Mesenchymal stem cell (in vitro differentiated cells and primary cell): ENCODE measurements around the gene MPP4.

ENCODE experiments used
- DNase-seq: peaks from one replicate; pipeline ENCODE4 v3.0.0-alpha.2; 2013
- H2AFZ ChIP-seq: one replicate; pipeline ENCODE4 v1.6.1; 2013; ENCODE audit warnings: low read depth, mild to moderate bottlenecking, control low read depth, inconsistent platforms, low read length, moderate library complexity
- H2AK5ac ChIP-seq: 2 replicates; pipeline ENCODE4 v1.6.1; 2013; ENCODE audit warnings: low read length, moderate library complexity, mild to moderate bottlenecking, inconsistent platforms; ENCODE audit not compliant: severe bottlenecking
- H2BK120ac ChIP-seq: one replicate; pipeline ENCODE4 v1.6.1; 2013; ENCODE audit warnings: low read depth, mild to moderate bottlenecking, inconsistent platforms, low read length, moderate library complexity
- H2BK12ac ChIP-seq, 2 experiments: one replicate each; pipeline ENCODE4 v1.6.1; 2013; ENCODE audit warnings: inconsistent platforms in 2 of 2, low read length in 2 of 2, mild to moderate bottlenecking in 2 of 2, moderate library complexity in 2 of 2, control low read depth in 1 of 2
- H2BK15ac ChIP-seq: one replicate; pipeline ENCODE4 v1.6.1; 2013; ENCODE audit warnings: mild to moderate bottlenecking, low read depth, inconsistent platforms; ENCODE audit not compliant: poor library complexity, severe bottlenecking
- H2BK5ac ChIP-seq: 2 replicates; pipeline ENCODE4 v1.6.1; 2013; ENCODE audit warnings: low read depth, mild to moderate bottlenecking, low read length, control low read depth, inconsistent platforms; ENCODE audit not compliant: poor library complexity, severe bottlenecking
- H3K14ac ChIP-seq, 2 experiments: one replicate each; pipeline ENCODE4 v1.6.1; 2013; ENCODE audit warnings: inconsistent platforms in 2 of 2, low read length in 2 of 2, control low read depth in 1 of 2, mild to moderate bottlenecking in 1 of 2, moderate library complexity in 1 of 2
- H3K18ac ChIP-seq, 2 experiments: one replicate each; pipeline ENCODE4 v1.6.1; 2013; ENCODE audit warnings: inconsistent platforms in 2 of 2, low read length in 2 of 2, control low read depth in 1 of 2, low read depth in 1 of 2, mild to moderate bottlenecking in 1 of 2
- H3K23ac ChIP-seq, 2 experiments: one replicate each; pipeline ENCODE4 v1.6.1; 2013; ENCODE audit warnings: inconsistent platforms in 2 of 2, low read length in 2 of 2, mild to moderate bottlenecking in 2 of 2, moderate library complexity in 2 of 2, control low read depth in 1 of 2
- H3K27ac ChIP-seq: 2 replicates; pipeline ENCODE4 v1.5.1; 2013; ENCODE audit warnings: mild to moderate bottlenecking, moderate library complexity, low read length, control low read depth, inconsistent platforms; ENCODE audit not compliant: poor library complexity, severe bottlenecking
- H3K27me3 ChIP-seq, 2 experiments: 2 replicates each; pipeline versions ENCODE4 v1.6.1 to v1.7.0; 2013; ENCODE audit warnings: low read length in 2 of 2, mild to moderate bottlenecking in 2 of 2, moderate library complexity in 2 of 2, control low read depth in 1 of 2, inconsistent platforms in 1 of 2; ENCODE audit not compliant: control insufficient read depth in 1 of 2, insufficient read depth in 1 of 2
- H3K36me3 ChIP-seq, 2 experiments: 2 replicates each; pipeline versions ENCODE4 v1.6.1 to v1.7.0; 2013; ENCODE audit warnings: low read length in 2 of 2, control low read depth in 1 of 2, inconsistent platforms in 1 of 2, low read depth in 1 of 2, mild to moderate bottlenecking in 1 of 2; ENCODE audit not compliant: insufficient read depth in 2 of 2, control insufficient read depth in 1 of 2
- H3K4ac ChIP-seq, 2 experiments: one replicate each; pipeline ENCODE4 v1.6.1; 2013; ENCODE audit warnings: inconsistent platforms in 2 of 2, low read length in 2 of 2, mild to moderate bottlenecking in 2 of 2, moderate library complexity in 2 of 2, control low read depth in 1 of 2, low read depth in 1 of 2
- H3K4me1 ChIP-seq: 2 replicates; pipeline ENCODE4 v1.6.1; 2013; ENCODE audit warnings: low read depth, low read length, control low read depth; ENCODE audit not compliant: control insufficient read depth, insufficient read depth
- H3K4me2 ChIP-seq: 2 replicates; pipeline ENCODE4 v1.6.1; 2013; ENCODE audit warnings: low read length, mild to moderate bottlenecking, inconsistent platforms; ENCODE audit not compliant: poor library complexity, severe bottlenecking
- H3K4me3 ChIP-seq, 2 experiments: 2 replicates each; pipeline versions ENCODE4 v1.5.1 to v1.7.0; 2013; ENCODE audit warnings: low read length in 2 of 2, mild to moderate bottlenecking in 2 of 2, control low read depth in 1 of 2, low read depth in 1 of 2; ENCODE audit not compliant: insufficient read depth in 1 of 2
- H3K79me1 ChIP-seq: replicated peaks from 2 replicates; pipeline ENCODE4 v1.6.1; 2013; ENCODE audit warnings: mild to moderate bottlenecking, control low read depth, low read length, inconsistent platforms; ENCODE audit not compliant: poor library complexity, severe bottlenecking
- H3K9ac ChIP-seq: 2 replicates; pipeline ENCODE4 v1.7.0; 2013; ENCODE audit warnings: mild to moderate bottlenecking, low read length, moderate library complexity
- H3K9me3 ChIP-seq: 2 replicates; pipeline ENCODE4 v1.7.0; 2013; ENCODE audit warnings: mild to moderate bottlenecking, low read length; ENCODE audit not compliant: control insufficient read depth
- H4K8ac ChIP-seq: one replicate; pipeline ENCODE4 v1.6.1; 2013; ENCODE audit warnings: inconsistent platforms, mild to moderate bottlenecking, low read length, moderate library complexity
- H4K91ac ChIP-seq: one replicate; pipeline ENCODE4 v1.6.1; 2013; ENCODE audit warnings: mild to moderate bottlenecking, low read length, inconsistent platforms
- WGBS: methylation state at CpG from one replicate; pipeline ENCODE4 v1.1.7; 2013; ENCODE audit warnings: mixed read lengths; 5-methylcytosine and 5-hydroxymethylcytosine counted together

The MPP4 gene

DNA sequence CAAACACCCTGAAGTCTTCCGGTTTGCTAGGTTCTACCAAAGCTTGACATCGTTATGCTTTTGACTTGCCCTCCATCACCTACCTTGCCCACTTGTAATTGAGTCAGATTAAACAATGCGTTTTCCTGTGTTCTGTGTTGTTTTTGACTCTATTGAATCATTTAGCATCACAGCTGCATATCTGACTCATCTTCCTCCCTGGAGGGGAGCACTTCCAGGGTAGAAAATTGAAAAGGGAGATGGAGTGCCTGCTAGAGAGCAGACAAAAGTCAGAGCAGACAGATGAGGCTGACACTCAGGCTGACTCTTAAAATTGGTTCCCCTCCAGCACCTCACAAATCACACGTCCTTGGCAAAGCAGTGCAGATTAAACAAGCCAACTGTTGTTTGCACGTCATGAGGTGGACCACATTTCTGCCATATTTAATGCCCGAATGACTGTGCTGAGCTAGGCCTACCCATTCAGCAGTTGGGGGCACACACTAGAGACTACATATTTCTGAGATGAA, 2.2 kb downstream of the MPP4 start:
- no peaks in the 10 kb centered on the region for H3K9me3 ChIP-seq
- no peak overlapping the region for H2AFZ ChIP-seq
- DNase-seq: peak; percentile 67
- H4K91ac ChIP-seq: no peak overlapping the region
- H3K9ac ChIP-seq: peak overlapping the region; percentile 77
- H3K79me1 ChIP-seq: peaks cover 8% of the 10 kb centered on the region
- H3K4ac ChIP-seq: no peak overlapping the region
- no peaks in the 10 kb centered on the region for H3K27me3 ChIP-seq
- no peak overlapping the region for H2BK120ac ChIP-seq
- 3% methylated on average over 5 of the region's 6 CpGs for WGBS
- H3K18ac ChIP-seq: peak overlapping the region in 1 of 2 experiments; percentile 80
- H3K27ac ChIP-seq: peak overlapping the region; percentile 95
- no peak overlapping the region for H2BK15ac ChIP-seq
- peak overlapping the region; percentile 83 for H2AK5ac ChIP-seq
- peak overlapping the region in 1 of 2 experiments; percentile 18 for H2BK12ac ChIP-seq
- no peak overlapping the region for H3K23ac ChIP-seq
- H3K4me2 ChIP-seq: no peak overlapping the region
- peaks cover 10% of the 10 kb centered on the region for H3K4me1 ChIP-seq
- no peak overlapping the region for H2BK5ac ChIP-seq
- peak overlapping the region; percentile 42 for H4K8ac ChIP-seq
- H3K36me3 ChIP-seq: peaks cover 3 to 16% of the 10 kb centered on the region in 2 experiments
- H3K14ac ChIP-seq: no peak overlapping the region
- H3K4me3 ChIP-seq: peak overlapping the region in 1 of 2 experiments; percentile 61

GRCh38 chr2:201685156-201685555, 13.3 kb downstream of the MPP4 start:
- Histone ChIP-seq H2BK15ac (no peak overlapping the region), H3K4me3 (no peak overlapping the region), H3K4me2 (no peak overlapping the region), H2BK120ac (no peak overlapping the region), H3K9me3 (no peaks in the 10 kb centered on the region), H3K36me3 (peaks cover 18 to 42% of the 10 kb centered on the region in 2 experiments), H3K18ac (no peak overlapping the region), H2AK5ac (no peak overlapping the region), H3K14ac (no peak overlapping the region), H2BK5ac (no peak overlapping the region), H3K23ac (no peak overlapping the region), H3K79me1 (no peaks in the 10 kb centered on the region), H4K91ac (no peak overlapping the region), H3K4ac (no peak overlapping the region), H3K27me3 (no peaks in the 10 kb centered on the region), H3K4me1 (peaks cover 2% of the 10 kb centered on the region), H2BK12ac (no peak overlapping the region), H4K8ac (no peak overlapping the region), H3K9ac (no peak overlapping the region), H2AFZ (no peak overlapping the region), H3K27ac (no peak overlapping the region)
- DNase-seq: no peak
- 90% methylated on average over 3 of the region's 3 CpGs for WGBS

GRCh38 chr2:201680743-201681142, 17.7 kb downstream of the MPP4 start:
- no peak overlapping the region for H2BK120ac ChIP-seq
- H4K91ac ChIP-seq: no peak overlapping the region
- H3K36me3 ChIP-seq: peaks cover 10 to 47% of the 10 kb centered on the region in 2 experiments
- no peak for DNase-seq
- no peak overlapping the region for H3K18ac ChIP-seq
- no peak overlapping the region for H3K4ac ChIP-seq
- no peak overlapping the region for H3K4me2 ChIP-seq
- H4K8ac ChIP-seq: no peak overlapping the region
- H3K79me1 ChIP-seq: no peaks in the 10 kb centered on the region
- no peak overlapping the region for H3K14ac ChIP-seq
- peaks cover 2% of the 10 kb centered on the region for H3K4me1 ChIP-seq
- no peak overlapping the region for H2AFZ ChIP-seq
- no peak overlapping the region for H3K27ac ChIP-seq
- no peak overlapping the region for H2AK5ac ChIP-seq
- H2BK15ac ChIP-seq: no peak overlapping the region
- H3K23ac ChIP-seq: no peak overlapping the region
- no peak overlapping the region for H3K4me3 ChIP-seq
- H2BK5ac ChIP-seq: no peak overlapping the region
- no peak overlapping the region for H2BK12ac ChIP-seq
- no peaks in the 10 kb centered on the region for H3K27me3 ChIP-seq
- H3K9me3 ChIP-seq: no peaks in the 10 kb centered on the region
- H3K9ac ChIP-seq: no peak overlapping the region
- WGBS: 44% methylated on average over 9 of the region's 9 CpGs

DNA sequence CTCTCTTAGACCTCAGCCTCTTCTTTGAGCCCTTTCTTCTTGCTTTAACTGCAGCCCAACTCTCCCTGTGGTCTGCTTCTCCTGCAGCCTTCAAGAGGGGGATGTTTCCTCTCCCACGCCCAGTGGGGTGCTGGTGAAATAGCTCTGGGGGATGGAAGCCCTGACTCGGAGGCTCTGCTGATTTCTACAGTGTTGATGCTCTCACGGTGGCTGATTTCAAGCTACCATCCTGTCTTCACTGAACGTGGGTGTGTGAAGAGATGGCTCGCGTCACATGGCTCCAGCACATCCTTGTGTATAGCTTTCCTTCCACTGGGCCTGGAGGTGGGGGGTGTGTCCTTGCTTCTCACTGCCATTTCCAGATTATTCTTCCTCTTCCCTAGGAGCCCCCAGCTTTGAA, 20.0 kb downstream of the MPP4 start:
- no peak overlapping the region for H3K9ac ChIP-seq
- H3K18ac ChIP-seq: no peak overlapping the region
- no peak overlapping the region for H3K4me3 ChIP-seq
- H3K4ac ChIP-seq: no peak overlapping the region
- no peak overlapping the region for H3K14ac ChIP-seq
- no peak overlapping the region for H4K8ac ChIP-seq
- no peaks in the 10 kb centered on the region for H3K27me3 ChIP-seq
- H3K9me3 ChIP-seq: no peaks in the 10 kb centered on the region
- DNase-seq: no peak
- H2BK120ac ChIP-seq: no peak overlapping the region
- H3K23ac ChIP-seq: no peak overlapping the region
- no peak overlapping the region for H2AK5ac ChIP-seq
- no peak overlapping the region for H4K91ac ChIP-seq
- 78% methylated on average over 6 of the region's 6 CpGs for WGBS
- H3K4me2 ChIP-seq: no peak overlapping the region
- no peak overlapping the region for H2BK12ac ChIP-seq
- H2AFZ ChIP-seq: no peak overlapping the region
- H3K36me3 ChIP-seq: peaks cover 7 to 38% of the 10 kb centered on the region in 2 experiments
- no peaks in the 10 kb centered on the region for H3K79me1 ChIP-seq
- H2BK15ac ChIP-seq: no peak overlapping the region
- H3K4me1 ChIP-seq: peaks cover 4% of the 10 kb centered on the region
- H2BK5ac ChIP-seq: no peak overlapping the region
- no peak overlapping the region for H3K27ac ChIP-seq
